Measurements from ENCODE around the gene FIGN. TPM values are rescaled to one million over a fixed set of nuclear protein-coding genes. Genes with fewer than 3 reads are reported as not detected.

Gene FIGN
- total RNA-seq, 4 donors from 2014 or later = 12.3 to 17.7 (median 14.2) TPM

DNA sequence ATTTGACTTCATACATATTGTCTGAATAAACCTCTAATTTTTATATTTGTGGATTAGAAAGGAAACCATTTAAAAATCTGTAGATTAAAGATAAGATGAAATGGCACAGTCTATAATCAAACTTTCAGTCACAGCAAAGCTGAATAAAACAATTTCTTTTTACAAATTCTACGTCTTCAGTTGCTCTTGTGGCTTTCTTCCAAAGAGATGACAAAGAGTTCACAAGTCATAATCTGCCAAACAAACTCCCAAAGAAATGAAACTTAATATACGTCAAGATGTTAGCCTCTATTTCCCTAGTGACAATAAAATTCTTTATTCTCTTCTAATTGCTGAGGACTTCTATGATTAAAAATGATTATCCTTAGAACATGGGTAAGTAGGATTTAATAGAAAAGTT, 66.3 kb downstream of the FIGN start:
- 12 to 13% methylated on average over 2 of the region's 2 CpGs for WGBS, 2 donors
- Histone ChIP-seq H3K9me3 (no peaks in the 10 kb centered on the region), H3K27ac (peak overlapping the region in 1 of 4 donors; percentile 22), H3K27me3 (no peaks in the 10 kb centered on the region), H3K36me3 (no peaks in the 10 kb centered on the region), H3K4me3 (no peak overlapping the region), H3K4me1 (peaks cover 0 to 70% (median 7%) of the 10 kb centered on the region in 4 donors)
- no peak for TF ChIP-seq EP300 (IDR thresholded peaks at IDR 0.05)
- no peak for TF ChIP-seq CTCF (IDR thresholded peaks at IDR 0.05)
- no peak for TF ChIP-seq POLR2A (IDR thresholded peaks at IDR 0.05)
- no peak for DNase-seq (ENCODE audit: low spot score in 2 of 2)

DNA sequence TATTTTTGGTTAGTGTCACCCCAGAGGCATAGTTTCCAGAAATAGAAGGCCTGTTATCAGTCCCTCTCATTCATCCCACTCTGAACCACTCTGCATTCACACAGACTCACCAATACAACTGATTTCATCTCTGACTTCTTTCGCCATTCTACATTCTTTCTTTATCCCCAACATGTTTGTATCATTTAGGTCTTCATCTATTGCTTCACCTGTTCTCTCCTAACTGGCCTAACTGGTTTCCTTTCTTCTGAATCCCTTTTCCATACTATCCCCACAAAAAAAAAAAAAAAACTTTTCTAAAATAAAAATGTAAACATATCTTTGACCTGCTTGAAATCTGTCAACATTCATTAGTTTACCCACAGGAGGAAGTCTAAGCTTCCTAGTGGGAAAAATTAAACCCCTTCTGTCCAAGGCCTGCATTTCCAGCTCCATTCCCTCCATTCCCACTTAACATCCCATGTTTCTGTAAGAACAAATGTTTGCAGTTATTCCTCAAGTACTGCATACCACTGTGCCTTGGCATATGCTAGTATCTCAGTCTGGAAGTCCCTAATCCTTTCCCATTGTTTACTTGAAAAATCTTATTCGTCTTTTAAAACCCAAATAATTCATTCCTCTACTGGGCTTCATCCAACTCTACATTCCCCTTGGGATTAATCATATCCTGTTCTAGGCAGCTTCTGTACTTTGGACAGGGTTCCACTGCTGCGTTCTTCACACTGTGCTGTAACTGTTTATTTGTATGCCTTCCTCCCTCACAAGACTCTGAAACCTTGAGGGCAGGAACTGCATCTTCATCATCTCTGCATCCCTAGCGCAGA, 68.5 kb downstream of the FIGN start:
- no peak for DNase-seq (ENCODE audit: low spot score in 2 of 2)
- H3K27ac ChIP-seq = peak overlapping the region in 2 of 4 donors; percentile 21 to 40

DNA sequence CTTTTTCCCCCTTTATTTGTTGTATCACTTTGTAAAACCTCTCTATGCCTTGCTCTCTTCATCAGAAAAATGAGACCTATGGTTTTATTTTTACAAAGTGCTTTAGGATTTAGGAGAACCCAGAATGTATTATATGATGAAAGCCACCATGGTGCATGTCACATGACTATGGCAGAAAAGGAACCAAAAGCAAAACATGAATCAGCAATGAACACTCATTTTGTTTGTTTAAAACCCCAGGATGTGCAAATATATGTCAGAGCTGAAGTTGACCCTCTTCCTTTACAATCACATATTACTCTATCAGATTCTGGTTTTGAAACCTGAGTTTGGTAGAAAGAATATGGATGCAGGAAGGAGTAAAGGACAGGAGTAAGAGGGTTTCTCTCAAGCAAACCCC, 70.0 kb downstream of the FIGN start:
- peaks cover 0 to 57% (median 7%) of the 10 kb centered on the region in 4 donors for H3K4me1 ChIP-seq
- no peak for DNase-seq (ENCODE audit: low spot score in 2 of 2)
- no peak overlapping the region for H3K4me3 ChIP-seq
- H3K36me3 ChIP-seq = no peaks in the 10 kb centered on the region
- no peaks in the 10 kb centered on the region for H3K27me3 ChIP-seq
- H3K27ac ChIP-seq = peak overlapping the region in 1 of 4 donors; percentile 35
- H3K9me3 ChIP-seq = no peaks in the 10 kb centered on the region
- TF ChIP-seq CTCF (IDR thresholded peaks at IDR 0.05) (no peak), POLR2A (IDR thresholded peaks at IDR 0.05) (no peak), EP300 (IDR thresholded peaks at IDR 0.05) (no peak)

More for the DNA sequence above, 68.5 kb downstream of the FIGN start:
- TF ChIP-seq EP300 (IDR thresholded peaks at IDR 0.05) = peak in 1 of 2 donors; percentile 56
- TF ChIP-seq CTCF (IDR thresholded peaks at IDR 0.05) = no peak
- H3K4me1 ChIP-seq = peaks cover 0 to 60% (median 7%) of the 10 kb centered on the region in 4 donors
- H3K9me3 ChIP-seq = no peaks in the 10 kb centered on the region
- no peak overlapping the region for H3K4me3 ChIP-seq
- WGBS, 2 donors = 44 to 51% methylated on average over 4 of the region's 4 CpGs
- H3K36me3 ChIP-seq = no peaks in the 10 kb centered on the region
- H3K27me3 ChIP-seq = no peaks in the 10 kb centered on the region

DNA sequence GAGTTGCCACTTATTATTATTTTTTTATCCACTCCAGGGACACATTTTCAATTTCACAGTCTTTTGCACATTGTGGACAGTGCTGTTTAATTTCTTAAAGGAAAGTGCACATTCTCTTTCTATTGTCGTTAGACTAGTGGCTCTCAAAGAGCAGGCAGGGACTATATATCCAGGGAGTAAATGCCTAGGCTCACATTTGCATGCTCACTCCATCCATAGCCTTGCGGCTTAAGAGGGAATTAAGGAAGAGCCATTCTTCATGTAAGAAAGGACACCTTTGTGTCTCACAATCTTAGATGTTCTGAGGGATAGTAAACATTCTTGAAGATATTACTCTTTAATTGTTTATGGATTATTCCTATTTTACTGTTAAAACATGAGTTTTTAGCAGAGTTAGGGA, 70.8 kb downstream of the FIGN start:
- TF ChIP-seq CTCF (IDR thresholded peaks at IDR 0.05) = no peak
- no peak for TF ChIP-seq EP300 (IDR thresholded peaks at IDR 0.05)
- no peak for TF ChIP-seq POLR2A (IDR thresholded peaks at IDR 0.05)

GRCh38 chr2:163664610-163665009, 71.2 kb downstream of the FIGN start:
- TF ChIP-seq EP300 (IDR thresholded peaks at IDR 0.05) (no peak), CTCF (IDR thresholded peaks at IDR 0.05) (no peak), POLR2A (IDR thresholded peaks at IDR 0.05) (no peak)
- no peak for DNase-seq (ENCODE audit: low spot score in 2 of 2)
- no peak overlapping the region for H3K4me3 ChIP-seq
- H3K4me1 ChIP-seq = peaks cover 0 to 53% (median 7%) of the 10 kb centered on the region in 4 donors
- 72 to 73% methylated on average over 5 of the region's 5 CpGs for WGBS, 2 donors
- H3K9me3 ChIP-seq = no peaks in the 10 kb centered on the region
- no peaks in the 10 kb centered on the region for H3K27me3 ChIP-seq
- H3K36me3 ChIP-seq = no peaks in the 10 kb centered on the region
- H3K27ac ChIP-seq = peak overlapping the region in 2 of 4 donors; percentile 35 to 41

More for the DNA sequence above, 70.8 kb downstream of the FIGN start:
- Histone ChIP-seq H3K27ac (peak overlapping the region in 2 of 4 donors; percentile 35 to 41), H3K4me3 (no peak overlapping the region), H3K9me3 (no peaks in the 10 kb centered on the region), H3K4me1 (peaks cover 0 to 53% (median 7%) of the 10 kb centered on the region in 4 donors), H3K36me3 (no peaks in the 10 kb centered on the region), H3K27me3 (no peaks in the 10 kb centered on the region)
- DNase-seq (ENCODE audit: low spot score in 2 of 2) = no peak
- 38 to 48% methylated on average over 2 of the region's 2 CpGs for WGBS, 2 donors
